Endodermal cell (in vitro differentiated cells): ENCODE results near the gene MAGEA11. TPM values are rescaled to one million over a fixed set of nuclear protein-coding genes. Genes with fewer than 3 reads are reported as not detected.
"Not testable (repeated sequence)": the region's sequence is repeated elsewhere in the genome, so short reads cannot be mapped to it uniquely, and the experiment has no call there.

Experiments used
- DNase-seq: peaks from one replicate; pipeline ENCODE4 v3.0.0-alpha.2; 2017
- H3K27ac ChIP-seq: 2 replicates; pipeline ENCODE4 v1.5.1; 2013; ENCODE audit warnings: mild to moderate bottlenecking, low read depth, low read length, moderate library complexity
- H3K27me3 ChIP-seq: 2 replicates; pipeline ENCODE4 v1.6.1; 2013; ENCODE audit warnings: mild to moderate bottlenecking, low read length, moderate library complexity; ENCODE audit not compliant: insufficient read depth, control insufficient read depth, poor library complexity, severe bottlenecking
- H3K36me3 ChIP-seq: 2 replicates; pipeline ENCODE4 v1.7.0; 2013; ENCODE audit warnings: mild to moderate bottlenecking, low read length, moderate library complexity; ENCODE audit not compliant: control insufficient read depth, insufficient read depth
- H3K4me1 ChIP-seq: one replicate; pipeline ENCODE4 v1.7.0; 2013; ENCODE audit warnings: low read length; ENCODE audit not compliant: control insufficient read depth, insufficient read depth
- H3K4me3 ChIP-seq: 2 replicates; pipeline ENCODE4 v1.5.1; 2013; ENCODE audit warnings: mild to moderate bottlenecking, low read length, moderate library complexity
- H3K9ac ChIP-seq: 2 replicates; pipeline ENCODE4 v1.6.1; 2013; ENCODE audit warnings: mild to moderate bottlenecking, low read length, moderate library complexity; ENCODE audit not compliant: poor library complexity, severe bottlenecking; ENCODE audit errors: extremely low read depth
- H3K9me3 ChIP-seq: 2 replicates; pipeline ENCODE4 v1.6.1; 2013; ENCODE audit warnings: mild to moderate bottlenecking, low read length, moderate library complexity; ENCODE audit not compliant: control insufficient read depth
- H3K27ac Mint-ChIP-seq: 2 replicates; pipeline ENCODE4 v1.8.0; 2020; ENCODE audit warnings: mixed read lengths
- H3K27me3 Mint-ChIP-seq: 2 replicates; pipeline ENCODE4 v1.8.0; 2021; ENCODE audit warnings: mild to moderate bottlenecking, mixed read lengths; ENCODE audit not compliant: insufficient read depth
- H3K36me3 Mint-ChIP-seq: 2 replicates; pipeline ENCODE4 v1.8.0; 2020; ENCODE audit warnings: low read depth, mixed read lengths
- H3K4me1 Mint-ChIP-seq: 2 replicates; pipeline ENCODE4 v1.8.0; 2020; ENCODE audit warnings: mixed read lengths
- H3K4me3 Mint-ChIP-seq: 2 replicates; pipeline ENCODE4 v1.8.0; 2020; ENCODE audit warnings: mild to moderate bottlenecking, moderate library complexity, mixed read lengths
- H3K9me3 Mint-ChIP-seq: 2 replicates; pipeline ENCODE4 v1.8.0; 2020; ENCODE audit warnings: mild to moderate bottlenecking, mixed read lengths
- WGBS, 2 experiments: methylation state at CpG; one replicate each; pipeline versions ENCODE4 v1.1.5 to v1.1.7; 2013; ENCODE audit warnings: missing lambda C conversion rate in 2 of 2, mixed read lengths in 1 of 2; ENCODE audit not compliant: insufficient coverage in 1 of 2, insufficient read length in 1 of 2; 5-methylcytosine and 5-hydroxymethylcytosine counted together
- total RNA-seq, 2 donors: library from RNA; stranded (reverse); fragmentation: NEBNext Ultra II Directional in 1 of 2; extraction: Animal tissue kit (Norgen Biotek cat#: 25700) in 1 of 2; gene quantifications; 2 replicates in 1 of 2; 3 replicates in 1 of 2; pipeline ENCODE4 v1.2.1, GENCODE V29; 2021
- TF ChIP-seq, protein P1 (sequence below): fragments of 200-600 bp; sonication (generic); conservative IDR thresholded peaks from 2 replicates; pipeline ENCODE4 v1.5.0; 2021; ENCODE audit warnings: antibody characterized with exemption, mild to moderate bottlenecking

The MAGEA11 gene
- total RNA-seq, 2 donors from 2014 or later: not detected

DNA sequence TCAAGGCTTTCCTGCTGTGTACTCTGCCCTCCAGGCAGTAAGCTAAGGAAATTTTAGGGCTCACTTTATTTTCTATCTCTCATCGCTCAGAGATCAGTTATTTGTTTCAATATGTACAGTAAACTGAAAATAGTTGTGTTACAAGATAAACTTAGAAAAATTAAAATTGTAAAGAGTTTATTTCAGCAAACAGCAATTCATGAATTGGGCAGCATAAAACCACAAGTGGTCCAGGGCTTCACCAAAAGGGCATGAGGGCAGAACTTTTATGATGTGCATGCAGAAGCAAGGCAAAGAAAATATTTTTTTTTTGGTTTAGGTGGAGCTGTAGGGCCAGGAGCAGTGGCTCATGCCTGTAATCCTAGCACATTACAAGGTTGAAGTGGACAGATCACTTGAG is 20.1 kb upstream of the MAGEA11 start:
- TF ChIP-seq, protein P1, sequence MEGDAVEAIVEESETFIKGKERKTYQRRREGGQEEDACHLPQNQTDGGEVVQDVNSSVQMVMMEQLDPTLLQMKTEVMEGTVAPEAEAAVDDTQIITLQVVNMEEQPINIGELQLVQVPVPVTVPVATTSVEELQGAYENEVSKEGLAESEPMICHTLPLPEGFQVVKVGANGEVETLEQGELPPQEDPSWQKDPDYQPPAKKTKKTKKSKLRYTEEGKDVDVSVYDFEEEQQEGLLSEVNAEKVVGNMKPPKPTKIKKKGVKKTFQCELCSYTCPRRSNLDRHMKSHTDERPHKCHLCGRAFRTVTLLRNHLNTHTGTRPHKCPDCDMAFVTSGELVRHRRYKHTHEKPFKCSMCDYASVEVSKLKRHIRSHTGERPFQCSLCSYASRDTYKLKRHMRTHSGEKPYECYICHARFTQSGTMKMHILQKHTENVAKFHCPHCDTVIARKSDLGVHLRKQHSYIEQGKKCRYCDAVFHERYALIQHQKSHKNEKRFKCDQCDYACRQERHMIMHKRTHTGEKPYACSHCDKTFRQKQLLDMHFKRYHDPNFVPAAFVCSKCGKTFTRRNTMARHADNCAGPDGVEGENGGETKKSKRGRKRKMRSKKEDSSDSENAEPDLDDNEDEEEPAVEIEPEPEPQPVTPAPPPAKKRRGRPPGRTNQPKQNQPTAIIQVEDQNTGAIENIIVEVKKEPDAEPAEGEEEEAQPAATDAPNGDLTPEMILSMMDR: no peak
- H3K4me3 ChIP-seq: no peak overlapping the region
- no peaks in the 10 kb centered on the region for H3K36me3 ChIP-seq
- H3K9ac ChIP-seq: no peak overlapping the region
- Mint-ChIP-seq H3K36me3 (peaks cover 3% of the 10 kb centered on the region), H3K4me1 (no peaks in the 10 kb centered on the region), H3K9me3 (peaks cover 81% of the 10 kb centered on the region), H3K4me3 (no peak overlapping the region), H3K27ac (no peak overlapping the region), H3K27me3 (no peaks in the 10 kb centered on the region)
- H3K9me3 ChIP-seq: peaks cover 9% of the 10 kb centered on the region
- no peaks in the 10 kb centered on the region for H3K27me3 ChIP-seq
- WGBS, 2 experiments: no CpG with 5 or more reads among the region's 1 CpG
- H3K4me1 ChIP-seq: no peaks in the 10 kb centered on the region
- no peak overlapping the region for H3K27ac ChIP-seq
- no peak for DNase-seq

DNA sequence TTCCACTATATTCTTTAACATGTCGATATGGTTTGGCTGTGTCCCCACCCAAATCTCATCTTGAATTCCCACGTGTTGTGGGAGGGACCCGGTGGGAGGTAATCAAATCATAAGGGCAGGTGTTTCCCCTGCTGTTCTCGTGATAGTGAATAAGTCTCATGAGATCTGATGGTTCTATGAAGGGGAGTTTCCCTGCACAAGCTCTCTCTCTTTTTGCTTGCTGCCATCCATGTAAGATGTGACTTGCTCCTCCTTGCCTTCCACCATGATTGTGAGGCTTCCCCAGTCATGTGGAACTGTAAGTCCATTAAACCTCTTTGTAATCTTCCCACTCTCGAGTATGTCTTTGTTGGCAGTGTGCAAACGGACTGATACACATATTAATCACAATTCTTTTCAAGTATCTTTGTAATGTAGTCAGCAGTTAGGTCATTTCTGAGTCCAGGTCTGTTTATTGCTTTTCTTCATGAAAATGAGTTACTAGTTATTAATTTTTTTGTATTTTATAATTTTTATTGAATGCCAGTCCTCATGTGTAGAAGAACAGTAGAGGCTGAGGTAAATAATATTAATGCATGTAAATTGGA is 19.1 kb upstream of the MAGEA11 start:
- H3K27me3 ChIP-seq, H3K27ac Mint-ChIP-seq, H3K36me3 ChIP-seq, DNase-seq, H3K27me3 Mint-ChIP-seq, H3K4me1 ChIP-seq, H3K4me3 Mint-ChIP-seq, H3K4me3 ChIP-seq, H3K9ac ChIP-seq, H3K9me3 ChIP-seq, H3K36me3 Mint-ChIP-seq, H3K27ac ChIP-seq, H3K4me1 Mint-ChIP-seq: not testable (repeated sequence)
- WGBS, 2 experiments: 95 to 100% methylated on average over 2 to 4 of the region's 6 CpGs
- H3K9me3 Mint-ChIP-seq: peaks cover 82% of the 10 kb centered on the region

DNA sequence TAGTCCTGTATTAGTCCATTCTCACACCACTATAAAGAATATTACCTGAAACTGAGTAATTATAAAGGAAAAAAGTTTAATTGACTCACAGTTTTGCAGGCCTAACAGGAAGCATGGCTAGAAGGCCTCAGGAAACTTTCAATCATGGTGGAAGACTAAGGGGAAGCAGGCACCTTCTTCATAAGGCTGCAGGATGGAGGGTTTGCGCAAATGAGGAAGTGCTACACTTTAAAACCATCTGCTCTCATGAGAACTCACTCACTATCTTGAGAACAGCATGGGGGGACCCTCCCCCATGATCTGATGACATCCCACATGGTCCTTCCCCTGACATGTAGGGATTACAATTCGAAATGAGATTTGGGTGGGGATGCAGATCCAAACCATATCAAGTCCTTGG is 12.1 kb upstream of the MAGEA11 start:
- Histone ChIP-seq H3K9ac (no peak overlapping the region), H3K27me3 (no peaks in the 10 kb centered on the region), H3K9me3 (peaks cover 3% of the 10 kb centered on the region), H3K4me1 (no peaks in the 10 kb centered on the region), H3K27ac (no peak overlapping the region), H3K36me3 (no peaks in the 10 kb centered on the region), H3K4me3 (no peak overlapping the region)
- Mint-ChIP-seq H3K4me1 (no peaks in the 10 kb centered on the region), H3K36me3 (no peaks in the 10 kb centered on the region), H3K9me3 (peaks cover 49% of the 10 kb centered on the region), H3K27ac (no peak overlapping the region), H3K27me3 (peaks cover 3% of the 10 kb centered on the region), H3K4me3 (no peak overlapping the region)
- TF ChIP-seq, protein P1: no peak
- no peak for DNase-seq
- 100% methylated on average over 1 of the region's 2 CpGs; no CpG with 5 or more reads in 1 of the 2 experiments for WGBS, 2 experiments

DNA sequence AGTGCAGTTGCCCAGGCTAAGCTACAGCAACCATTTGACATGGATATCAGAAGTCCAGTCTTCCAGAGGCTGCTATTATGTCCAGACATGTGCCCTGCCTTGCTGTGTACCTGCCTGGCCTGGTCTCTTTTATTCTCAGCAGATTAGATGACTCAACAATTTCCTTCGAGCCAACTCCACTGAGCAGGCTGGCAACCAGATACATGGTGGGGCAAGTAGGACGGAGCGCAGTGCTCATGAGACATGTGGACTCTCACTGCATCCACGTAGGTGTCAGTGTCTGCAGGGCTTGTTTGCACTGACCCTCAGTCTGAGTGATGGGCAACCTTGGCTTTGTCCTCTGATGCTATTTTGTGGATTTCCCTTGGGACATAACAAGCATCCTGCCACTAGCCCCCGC is 7.2 kb upstream of the MAGEA11 start:
- H3K4me3 Mint-ChIP-seq: no peak overlapping the region
- Histone ChIP-seq H3K9ac (no peak overlapping the region), H3K9me3 (peaks cover 3% of the 10 kb centered on the region), H3K4me1 (no peaks in the 10 kb centered on the region), H3K36me3 (no peaks in the 10 kb centered on the region), H3K4me3 (no peak overlapping the region), H3K27me3 (no peaks in the 10 kb centered on the region), H3K27ac (no peak overlapping the region)
- TF ChIP-seq, protein P1: no peak
- peaks cover 33% of the 10 kb centered on the region for H3K9me3 Mint-ChIP-seq
- DNase-seq: no peak
- H3K27ac Mint-ChIP-seq: no peak overlapping the region
- H3K27me3 Mint-ChIP-seq: no peaks in the 10 kb centered on the region
- 94% methylated on average over 5 of the region's 5 CpGs; no CpG with 5 or more reads in 1 of the 2 experiments for WGBS, 2 experiments
- no peaks in the 10 kb centered on the region for H3K36me3 Mint-ChIP-seq
- no peaks in the 10 kb centered on the region for H3K4me1 Mint-ChIP-seq
